ENCODE measurements around the gene AMPD3. TPM values are rescaled to one million over a fixed set of nuclear protein-coding genes. Genes with fewer than 3 reads are reported as not detected.

Gene AMPD3
- total RNA-seq, 4 donors from 2014 or later = 3.8 to 7.5 (median 5.1) TPM

- no peak overlapping the region for H3K27ac ChIP-seq (replicated peaks in 1 of 4)
- WGBS = 95% methylated on average over 13 of the region's 13 CpGs
- TF ChIP-seq EP300 (IDR thresholded peaks at IDR 0.05) (no peak), POLR2AphosphoS5 (IDR thresholded peaks at IDR 0.05) (no peak), POLR2A (IDR thresholded peaks at IDR 0.05; ENCODE audit: low read depth) (no peak)
- TF ChIP-seq, protein P1, sequence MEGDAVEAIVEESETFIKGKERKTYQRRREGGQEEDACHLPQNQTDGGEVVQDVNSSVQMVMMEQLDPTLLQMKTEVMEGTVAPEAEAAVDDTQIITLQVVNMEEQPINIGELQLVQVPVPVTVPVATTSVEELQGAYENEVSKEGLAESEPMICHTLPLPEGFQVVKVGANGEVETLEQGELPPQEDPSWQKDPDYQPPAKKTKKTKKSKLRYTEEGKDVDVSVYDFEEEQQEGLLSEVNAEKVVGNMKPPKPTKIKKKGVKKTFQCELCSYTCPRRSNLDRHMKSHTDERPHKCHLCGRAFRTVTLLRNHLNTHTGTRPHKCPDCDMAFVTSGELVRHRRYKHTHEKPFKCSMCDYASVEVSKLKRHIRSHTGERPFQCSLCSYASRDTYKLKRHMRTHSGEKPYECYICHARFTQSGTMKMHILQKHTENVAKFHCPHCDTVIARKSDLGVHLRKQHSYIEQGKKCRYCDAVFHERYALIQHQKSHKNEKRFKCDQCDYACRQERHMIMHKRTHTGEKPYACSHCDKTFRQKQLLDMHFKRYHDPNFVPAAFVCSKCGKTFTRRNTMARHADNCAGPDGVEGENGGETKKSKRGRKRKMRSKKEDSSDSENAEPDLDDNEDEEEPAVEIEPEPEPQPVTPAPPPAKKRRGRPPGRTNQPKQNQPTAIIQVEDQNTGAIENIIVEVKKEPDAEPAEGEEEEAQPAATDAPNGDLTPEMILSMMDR (IDR thresholded peaks at IDR 0.05) = no peak
- no peaks in the 10 kb centered on the region for H3K27me3 ChIP-seq
- DNase-seq (ENCODE audit: extremely low spot score) = no peak
- H3K36me3 ChIP-seq = peaks cover 0 to 7% (median under 1%) of the 10 kb centered on the region in 4 donors
- peaks cover 8 to 18% (median 14%) of the 10 kb centered on the region in 4 donors for H3K4me1 ChIP-seq
- H3K9me3 ChIP-seq = no peaks in the 10 kb centered on the region
- no peak overlapping the region for H3K4me3 ChIP-seq
- intact Hi-C loops (cut with DNase I) = no loop called here
Observed at GRCh38 chr11:10488121-10488933, 33.3 kb downstream of the AMPD3 start.

GRCh38 chr11:10488934-10489691, 34.0 kb downstream of the AMPD3 start:
- Histone ChIP-seq H3K36me3 (peaks cover 0 to 4% (median 2%) of the 10 kb centered on the region in 4 donors), H3K9me3 (no peaks in the 10 kb centered on the region), H3K4me1 (peaks cover 8 to 18% (median 14%) of the 10 kb centered on the region in 4 donors), H3K27ac (replicated peaks in 1 of 4) (peak overlapping the region in 1 of 4 donors; percentile 46), H3K4me3 (no peak overlapping the region), H3K27me3 (no peaks in the 10 kb centered on the region)
- DNase-seq (ENCODE audit: extremely low spot score) = peak; percentile 86
- no peak for TF ChIP-seq POLR2A (IDR thresholded peaks at IDR 0.05; ENCODE audit: low read depth)
- TF ChIP-seq, protein P1 (IDR thresholded peaks at IDR 0.05) = no peak
- TF ChIP-seq POLR2AphosphoS5 (IDR thresholded peaks at IDR 0.05) = no peak
- no peak for TF ChIP-seq EP300 (IDR thresholded peaks at IDR 0.05)
- 95% methylated on average over 8 of the region's 11 CpGs for WGBS
- intact Hi-C loops (cut with DNase I) = no loop called here

- WGBS = 97% methylated on average over 5 of the region's 5 CpGs
- intact Hi-C loops (cut with DNase I) = no loop called here
- DNase-seq (ENCODE audit: extremely low spot score) = peak; percentile 39
- Histone ChIP-seq H3K27ac (replicated peaks in 1 of 4) (peak overlapping the region in 3 of 4 donors; percentile 46 to 76 (median 57)), H3K4me1 (peaks cover 8 to 18% (median 14%) of the 10 kb centered on the region in 4 donors), H3K9me3 (no peaks in the 10 kb centered on the region), H3K4me3 (no peak overlapping the region), H3K36me3 (peaks cover 0 to 12% (median 4%) of the 10 kb centered on the region in 4 donors), H3K27me3 (no peaks in the 10 kb centered on the region)
- TF ChIP-seq POLR2AphosphoS5 (IDR thresholded peaks at IDR 0.05) (no peak), EP300 (IDR thresholded peaks at IDR 0.05) (no peak), POLR2A (IDR thresholded peaks at IDR 0.05; ENCODE audit: low read depth) (no peak)
- TF ChIP-seq, protein P1 (IDR thresholded peaks at IDR 0.05) = no peak
Observed at GRCh38 chr11:10490032-10490397, 35.0 kb downstream of the AMPD3 start.

GRCh38 chr11:10490398-10491241, 35.6 kb downstream of the AMPD3 start:
- Histone ChIP-seq H3K9me3 (no peaks in the 10 kb centered on the region), H3K36me3 (peaks cover 0 to 18% (median 7%) of the 10 kb centered on the region in 4 donors), H3K4me3 (no peak overlapping the region), H3K27me3 (no peaks in the 10 kb centered on the region), H3K4me1 (peaks cover 8 to 18% (median 14%) of the 10 kb centered on the region in 4 donors), H3K27ac (replicated peaks in 1 of 4) (peak overlapping the region; percentile 57 to 76 (median 67))
- intact Hi-C loops (cut with DNase I) = no loop called here
- TF ChIP-seq POLR2AphosphoS5 (IDR thresholded peaks at IDR 0.05) = peak; percentile 76 to 79
- no peak for TF ChIP-seq POLR2A (IDR thresholded peaks at IDR 0.05; ENCODE audit: low read depth)
- WGBS = 54% methylated on average over 10 of the region's 13 CpGs
- DNase-seq (ENCODE audit: extremely low spot score) = peak; percentile 94
